Neural cell (in vitro differentiated cells): ENCODE results near the gene KIF22. TPM values are rescaled to one million over a fixed set of nuclear protein-coding genes. Genes with fewer than 3 reads are reported as not detected.

Source experiments
- H2AFZ ChIP-seq: fragments of 200-600, 300-800 bp; sonication (generic), shearing (Covaris generic); 2 replicates; pipeline ENCODE4 v1.6.0; 2014; ENCODE audit warnings: low read depth, mild to moderate bottlenecking, antibody characterized with exemption, low read length, moderate library complexity
- H3F3A ChIP-seq: fragments of 200-600 bp; shearing (Covaris generic); 2 replicates; pipeline ENCODE4 v1.6.1; 2016; ENCODE audit warnings: mild to moderate bottlenecking, moderate library complexity, mixed read lengths, antibody characterized with exemption, low read length; ENCODE audit not compliant: insufficient read depth, poor library complexity, severe bottlenecking
- H3K27ac ChIP-seq: fragments of 200-600, 300-800 bp; sonication (generic), shearing (Covaris generic); 2 replicates; pipeline ENCODE4 v1.5.1; 2014; ENCODE audit warnings: mild to moderate bottlenecking, low read length, moderate library complexity
- H3K27me3 ChIP-seq: fragments of 300-800, 200-600 bp; sonication (generic), shearing (Covaris generic); 2 replicates; pipeline ENCODE4 v1.6.0; 2014; ENCODE audit warnings: mild to moderate bottlenecking, low read depth, low read length, moderate library complexity; ENCODE audit not compliant: insufficient read depth
- H3K36me3 ChIP-seq: fragments of 300-800, 200-600 bp; sonication (generic), shearing (Covaris generic); 2 replicates; pipeline ENCODE4 v1.5.1; 2014; ENCODE audit warnings: mild to moderate bottlenecking, antibody characterized with exemption, low read length, moderate library complexity; ENCODE audit not compliant: insufficient read depth
- H3K4me2 ChIP-seq: fragments of 300-800, 200-600 bp; sonication (generic), shearing (Covaris generic); 2 replicates; pipeline ENCODE4 v1.6.0; 2014; ENCODE audit warnings: mild to moderate bottlenecking, low read length
- H3K4me3 ChIP-seq: fragments of 300-800, 200-600 bp; sonication (generic), shearing (Covaris generic); 2 replicates; pipeline ENCODE4 v1.5.1; 2014; ENCODE audit warnings: mild to moderate bottlenecking, low read length, moderate library complexity
- H3K79me2 ChIP-seq: fragments of 200-600 bp; shearing (Covaris generic); replicated peaks from 2 replicates; pipeline ENCODE4 v1.6.0; 2014; ENCODE audit warnings: mild to moderate bottlenecking, low read length, moderate library complexity; ENCODE audit not compliant: insufficient read depth
- H3K9ac ChIP-seq: fragments of 300-800, 200-600 bp; sonication (generic), shearing (Covaris generic); 2 replicates; pipeline ENCODE4 v1.6.1; 2016; ENCODE audit warnings: mild to moderate bottlenecking, low read length, mixed read lengths
- H3K9me2 ChIP-seq: fragments of 200-600 bp; shearing (Covaris generic); 2 replicates; pipeline ENCODE4 v1.6.1; 2016; ENCODE audit warnings: mild to moderate bottlenecking, low read length, mixed read lengths; ENCODE audit not compliant: insufficient read depth
- H3K9me3 ChIP-seq: fragments of 200-600, 300-800 bp; sonication (generic), shearing (Covaris generic); 2 replicates; pipeline ENCODE4 v1.6.1; 2016; ENCODE audit warnings: mild to moderate bottlenecking, mixed run types, low read length, moderate library complexity, mixed read lengths
- H4K20me1 ChIP-seq: fragments of 200-600 bp; shearing (Covaris generic); 2 replicates; pipeline ENCODE4 v1.6.1; 2016; ENCODE audit warnings: mild to moderate bottlenecking, mixed run types; ENCODE audit not compliant: insufficient read depth
- EP300 ChIP-seq: fragments of 450-650 bp; conservative IDR thresholded peaks from 2 replicates; pipeline ENCODE4 v1.6.1; 2014; ENCODE audit warnings: antibody characterized with exemption, mild to moderate bottlenecking, moderate library complexity; ENCODE audit not compliant: poor library complexity, severe bottlenecking
- EZH2 ChIP-seq: fragments of 200-600, 300-800 bp; shearing (Covaris generic), sonication (generic); IDR thresholded peaks from 2 replicates; pipeline ENCODE4 v1.6.1; 2014; ENCODE audit warnings: antibody characterized with exemption, low read length, borderline replicate concordance, mild to moderate bottlenecking; ENCODE audit not compliant: insufficient read depth, poor library complexity, severe bottlenecking
- MXI1 ChIP-seq: fragments of 450-650 bp; conservative IDR thresholded peaks from 2 replicates; pipeline ENCODE4 v1.6.1; 2014; ENCODE audit warnings: antibody characterized with exemption, mild to moderate bottlenecking; ENCODE audit not compliant: poor library complexity, severe bottlenecking
- POLR2AphosphoS5 ChIP-seq: IDR thresholded peaks from 2 replicates; pipeline ENCODE4 v1.6.1; 2012
- RAD21 ChIP-seq: fragments of 450-650 bp; conservative IDR thresholded peaks from 2 replicates; pipeline ENCODE4 v1.6.1; 2014; ENCODE audit warnings: antibody characterized with exemption, mild to moderate bottlenecking, moderate library complexity
- SMC3 ChIP-seq: fragments of 450-650 bp; conservative IDR thresholded peaks from 2 replicates; pipeline ENCODE4 v1.6.1; 2014; ENCODE audit warnings: antibody characterized with exemption, mild to moderate bottlenecking, moderate library complexity; ENCODE audit not compliant: poor library complexity
- TAF1 ChIP-seq: IDR thresholded peaks from 2 replicates; pipeline ENCODE4 v1.6.1; 2012; ENCODE audit warnings: low read depth
- polyA plus RNA-seq: library from polyadenylated mRNA; depleted of rRNA; stranded (reverse); fragments of >200 nt; gene quantifications from 2 replicates; pipeline ENCODE4 v1.2.3, GENCODE V29; 2014
- TF ChIP-seq, protein P1 (sequence below): IDR thresholded peaks from 2 replicates; pipeline ENCODE4 v1.6.1; 2012; ENCODE audit warnings: borderline replicate concordance
- TF ChIP-seq, protein P2 (sequence below): fragments of 450-650 bp; IDR thresholded peaks from 2 replicates; pipeline ENCODE4 v1.5.1; 2014; ENCODE audit warnings: antibody characterized with exemption, mild to moderate bottlenecking, moderate library complexity; ENCODE audit not compliant: poor library complexity, severe bottlenecking

KIF22 gene
- polyA plus RNA-seq, 1 donor from 2014 or later: 81.1 TPM

- TF ChIP-seq MXI1 (no peak), RAD21 (no peak), POLR2AphosphoS5 (no peak), EP300 (no peak), EZH2 (no peak), TAF1 (no peak), SMC3 (no peak)
- TF ChIP-seq, protein P1, sequence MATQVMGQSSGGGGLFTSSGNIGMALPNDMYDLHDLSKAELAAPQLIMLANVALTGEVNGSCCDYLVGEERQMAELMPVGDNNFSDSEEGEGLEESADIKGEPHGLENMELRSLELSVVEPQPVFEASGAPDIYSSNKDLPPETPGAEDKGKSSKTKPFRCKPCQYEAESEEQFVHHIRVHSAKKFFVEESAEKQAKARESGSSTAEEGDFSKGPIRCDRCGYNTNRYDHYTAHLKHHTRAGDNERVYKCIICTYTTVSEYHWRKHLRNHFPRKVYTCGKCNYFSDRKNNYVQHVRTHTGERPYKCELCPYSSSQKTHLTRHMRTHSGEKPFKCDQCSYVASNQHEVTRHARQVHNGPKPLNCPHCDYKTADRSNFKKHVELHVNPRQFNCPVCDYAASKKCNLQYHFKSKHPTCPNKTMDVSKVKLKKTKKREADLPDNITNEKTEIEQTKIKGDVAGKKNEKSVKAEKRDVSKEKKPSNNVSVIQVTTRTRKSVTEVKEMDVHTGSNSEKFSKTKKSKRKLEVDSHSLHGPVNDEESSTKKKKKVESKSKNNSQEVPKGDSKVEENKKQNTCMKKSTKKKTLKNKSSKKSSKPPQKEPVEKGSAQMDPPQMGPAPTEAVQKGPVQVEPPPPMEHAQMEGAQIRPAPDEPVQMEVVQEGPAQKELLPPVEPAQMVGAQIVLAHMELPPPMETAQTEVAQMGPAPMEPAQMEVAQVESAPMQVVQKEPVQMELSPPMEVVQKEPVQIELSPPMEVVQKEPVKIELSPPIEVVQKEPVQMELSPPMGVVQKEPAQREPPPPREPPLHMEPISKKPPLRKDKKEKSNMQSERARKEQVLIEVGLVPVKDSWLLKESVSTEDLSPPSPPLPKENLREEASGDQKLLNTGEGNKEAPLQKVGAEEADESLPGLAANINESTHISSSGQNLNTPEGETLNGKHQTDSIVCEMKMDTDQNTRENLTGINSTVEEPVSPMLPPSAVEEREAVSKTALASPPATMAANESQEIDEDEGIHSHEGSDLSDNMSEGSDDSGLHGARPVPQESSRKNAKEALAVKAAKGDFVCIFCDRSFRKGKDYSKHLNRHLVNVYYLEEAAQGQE: no peak
- TF ChIP-seq, protein P2, sequence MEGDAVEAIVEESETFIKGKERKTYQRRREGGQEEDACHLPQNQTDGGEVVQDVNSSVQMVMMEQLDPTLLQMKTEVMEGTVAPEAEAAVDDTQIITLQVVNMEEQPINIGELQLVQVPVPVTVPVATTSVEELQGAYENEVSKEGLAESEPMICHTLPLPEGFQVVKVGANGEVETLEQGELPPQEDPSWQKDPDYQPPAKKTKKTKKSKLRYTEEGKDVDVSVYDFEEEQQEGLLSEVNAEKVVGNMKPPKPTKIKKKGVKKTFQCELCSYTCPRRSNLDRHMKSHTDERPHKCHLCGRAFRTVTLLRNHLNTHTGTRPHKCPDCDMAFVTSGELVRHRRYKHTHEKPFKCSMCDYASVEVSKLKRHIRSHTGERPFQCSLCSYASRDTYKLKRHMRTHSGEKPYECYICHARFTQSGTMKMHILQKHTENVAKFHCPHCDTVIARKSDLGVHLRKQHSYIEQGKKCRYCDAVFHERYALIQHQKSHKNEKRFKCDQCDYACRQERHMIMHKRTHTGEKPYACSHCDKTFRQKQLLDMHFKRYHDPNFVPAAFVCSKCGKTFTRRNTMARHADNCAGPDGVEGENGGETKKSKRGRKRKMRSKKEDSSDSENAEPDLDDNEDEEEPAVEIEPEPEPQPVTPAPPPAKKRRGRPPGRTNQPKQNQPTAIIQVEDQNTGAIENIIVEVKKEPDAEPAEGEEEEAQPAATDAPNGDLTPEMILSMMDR: no peak
- H3K4me2 ChIP-seq: peak overlapping the region; percentile 49
- H3K27ac ChIP-seq: peak overlapping the region; percentile 72
- peak overlapping the region; percentile 67 for H3K9ac ChIP-seq
- no peaks in the 10 kb centered on the region for H3K9me2 ChIP-seq
- H3F3A ChIP-seq: no peaks in the 10 kb centered on the region
- H3K36me3 ChIP-seq: no peaks in the 10 kb centered on the region
- H3K27me3 ChIP-seq: no peaks in the 10 kb centered on the region
- H3K79me2 ChIP-seq: peaks cover 37% of the 10 kb centered on the region
- H2AFZ ChIP-seq: peak overlapping the region; percentile 53
- peak overlapping the region; percentile 84 for H3K4me3 ChIP-seq
- H3K9me3 ChIP-seq: no peaks in the 10 kb centered on the region
- H4K20me1 ChIP-seq: no peaks in the 10 kb centered on the region
Observed at GRCh38 chr16:29789775-29790182, 772 bp upstream of the KIF22 start.

- H3K4me3 ChIP-seq: peak overlapping the region; percentile 84
- peak overlapping the region; percentile 47 for H3K27ac ChIP-seq
- peak overlapping the region; percentile 57 for H3K9ac ChIP-seq
- TF ChIP-seq POLR2AphosphoS5 (no peak), MXI1 (peak; percentile 58)
- no peaks in the 10 kb centered on the region for H3K36me3 ChIP-seq
- no peaks in the 10 kb centered on the region for H3K9me2 ChIP-seq
- H3F3A ChIP-seq: no peaks in the 10 kb centered on the region
- no peaks in the 10 kb centered on the region for H3K9me3 ChIP-seq
- H4K20me1 ChIP-seq: no peaks in the 10 kb centered on the region
- H3K4me2 ChIP-seq: peak overlapping the region; percentile 38
- H3K27me3 ChIP-seq: no peaks in the 10 kb centered on the region
- H3K79me2 ChIP-seq: peaks cover 46% of the 10 kb centered on the region
- peak overlapping the region; percentile 15 for H2AFZ ChIP-seq
Observed at GRCh38 chr16:29790949-29791844, 646 bp downstream of the KIF22 start.
